ENCODE measurements around the gene SSTR3. TPM values are rescaled to one million over a fixed set of nuclear protein-coding genes. Genes with fewer than 3 reads are reported as not detected.
A peak's percentile ranks its signal among the peaks of the same experiment; 100 is the strongest.

Gene SSTR3
- total and polyA plus RNA-seq, 9 of the 15 experiments (the other 6 are each of a cell fraction or from before 2014, with no cell fraction given): 0.03 TPM; not detected in 8

DNA sequence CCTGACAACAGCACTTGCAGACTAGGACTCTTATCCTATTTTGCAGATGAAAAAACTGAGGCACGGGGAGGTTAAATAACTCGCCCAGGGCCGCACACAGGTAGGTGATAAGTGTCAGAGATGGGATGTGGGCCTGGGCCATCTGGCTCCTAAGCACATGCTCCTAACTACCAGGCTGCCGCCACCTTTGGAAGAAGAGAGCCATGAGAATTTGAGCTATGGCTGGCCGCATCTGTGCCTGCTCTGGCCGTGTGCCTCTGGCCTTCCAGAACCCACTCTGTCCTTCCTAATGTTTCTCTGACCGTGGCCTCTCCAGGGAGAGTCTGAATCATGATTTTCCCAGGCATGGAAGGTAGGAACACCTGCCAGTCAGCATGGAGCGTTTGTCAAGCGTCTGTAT is 47.2 kb downstream of the SSTR3 start:
- no peak overlapping the region for H2AFZ ChIP-seq (ENCODE audit: low read depth, low read length)
- H3K9me1 ChIP-seq (ENCODE audit: control insufficient read depth, insufficient read depth, low read length): no peaks in the 10 kb centered on the region
- BruUV-seq (replicated peaks): no TSS peak
- intact Hi-C loops (cut with micrococcal nuclease): no loop called here
- H3K4me1 ChIP-seq (replicated peaks in 1 of 2; ENCODE audit: control insufficient read depth in 2 of 2, insufficient read depth in 2 of 2, low read length in 2 of 2): peaks cover 0 to 13% of the 10 kb centered on the region in 2 experiments; a peak in 2 of 5 replicates
- no peak overlapping the region for H3K4me2 ChIP-seq (ENCODE audit: insufficient read depth, low read length)
- no peak overlapping the region for H3K4me3 ChIP-seq
- ChIA-PET CTCF (ENCODE audit: low intra/inter-chr PET ratio) (interaction anchor here (0.8 kb wide), 1 partner anchor 27 kb away, joined by 3 read pairs; no protein-coding TSS in a partner anchor), POLR2A (no interaction called here)
- in situ Hi-C loops (cut with MboI): loop anchor here (5.0 kb wide), 1 partner anchor 292 kb away; no protein-coding TSS in a partner anchor
- H3K36me3 ChIP-seq (ENCODE audit: control insufficient read depth, insufficient read depth, low read length): no peaks in the 10 kb centered on the region
- H3K79me2 ChIP-seq (ENCODE audit: control insufficient read depth, insufficient read depth, low read length): no peaks in the 10 kb centered on the region
- FAIRE-seq (no peak), DNase-seq (ENCODE audit: extremely low read depth in 1 of 4, low spot score in 3 of 4) (no peak), ATAC-seq (no peak)
- no peak overlapping the region for H3K27ac ChIP-seq (ENCODE audit: extremely low read depth, low read depth, low read length)
- no peaks in the 10 kb centered on the region for H4K20me1 ChIP-seq (replicated peaks; ENCODE audit: control insufficient read depth, insufficient read depth, low read length)
- H3K27me3 ChIP-seq (ENCODE audit: control insufficient read depth in 2 of 2, insufficient read depth in 2 of 2, low read length in 2 of 2): peaks cover 0 to 3% of the 10 kb centered on the region in 2 experiments; a peak in 3 of 5 replicates
- no peaks in the 10 kb centered on the region; the same call in 1 of the 2 replicates for H3K9me3 ChIP-seq (replicated peaks; ENCODE audit: control insufficient read depth, insufficient read depth, low read depth, low read length)
- 20% methylated on average over 9 of the region's 9 CpGs for WGBS (ENCODE audit: insufficient coverage, low coverage, missing lambda C conversion rate)
- 0 out of 4 replicates have a peak overlapping the region, but pooled peaks of 1 of the 2 experiments have one; percentile 35 for H3K9ac ChIP-seq (ENCODE audit: insufficient read depth in 1 of 2, low read depth in 2 of 2, low read length in 2 of 2)
- TF ChIP-seq, protein P1, sequence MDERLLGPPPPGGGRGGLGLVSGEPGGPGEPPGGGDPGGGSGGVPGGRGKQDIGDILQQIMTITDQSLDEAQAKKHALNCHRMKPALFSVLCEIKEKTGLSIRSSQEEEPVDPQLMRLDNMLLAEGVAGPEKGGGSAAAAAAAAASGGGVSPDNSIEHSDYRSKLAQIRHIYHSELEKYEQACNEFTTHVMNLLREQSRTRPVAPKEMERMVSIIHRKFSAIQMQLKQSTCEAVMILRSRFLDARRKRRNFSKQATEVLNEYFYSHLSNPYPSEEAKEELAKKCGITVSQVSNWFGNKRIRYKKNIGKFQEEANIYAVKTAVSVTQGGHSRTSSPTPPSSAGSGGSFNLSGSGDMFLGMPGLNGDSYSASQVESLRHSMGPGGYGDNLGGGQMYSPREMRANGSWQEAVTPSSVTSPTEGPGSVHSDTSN (CRISPR knock-in tag; IDR thresholded peaks at IDR 0.05; ENCODE audit: low read depth): no peak
- TF ChIP-seq, protein P1 (tag; conservative IDR thresholded peaks at IDR 0.05; ENCODE audit: low read depth): no peak
- TF ChIP-seq ZNF764 (CRISPR knock-in tag; IDR thresholded peaks at IDR 0.05; ENCODE audit: low read depth) (no peak), SUPT5H (IDR thresholded peaks at IDR 0.05) (no peak), SIN3B (IDR thresholded peaks at IDR 0.05; ENCODE audit: low read depth) (no peak), ZNF436 (CRISPR knock-in tag; IDR thresholded peaks at IDR 0.05) (no peak), ZFP36 (IDR thresholded peaks at IDR 0.05; ENCODE audit: low read depth, low read length, partially characterized antibody) (no peak), ZNF232 (CRISPR knock-in tag; IDR thresholded peaks at IDR 0.05) (no peak), ZNF146 (CRISPR knock-in tag; IDR thresholded peaks at IDR 0.05; ENCODE audit: unreplicated experiment) (no peak), POLR3A (IDR thresholded peaks at IDR 0.05; ENCODE audit: borderline replicate concordance, extremely low read depth, insufficient read depth, insufficient read length) (no peak), PHF21A (IDR thresholded peaks at IDR 0.05; ENCODE audit: borderline replicate concordance, low read depth) (no peak), NUFIP1 (IDR thresholded peaks at IDR 0.05; ENCODE audit: partially characterized antibody) (no peak), HDAC1 (IDR thresholded peaks at IDR 0.05) (no peak), FOXJ2 (tag; IDR thresholded peaks at IDR 0.05) (no peak), MIER1 (IDR thresholded peaks at IDR 0.05; ENCODE audit: low read depth) (no peak), CCNT2 (IDR thresholded peaks at IDR 0.05; ENCODE audit: borderline replicate concordance, extremely low read depth, insufficient read length, low read depth, low read length) (no peak), ZNF124 (CRISPR knock-in tag; IDR thresholded peaks at IDR 0.05) (no peak)
- TF ChIP-seq, protein P2, sequence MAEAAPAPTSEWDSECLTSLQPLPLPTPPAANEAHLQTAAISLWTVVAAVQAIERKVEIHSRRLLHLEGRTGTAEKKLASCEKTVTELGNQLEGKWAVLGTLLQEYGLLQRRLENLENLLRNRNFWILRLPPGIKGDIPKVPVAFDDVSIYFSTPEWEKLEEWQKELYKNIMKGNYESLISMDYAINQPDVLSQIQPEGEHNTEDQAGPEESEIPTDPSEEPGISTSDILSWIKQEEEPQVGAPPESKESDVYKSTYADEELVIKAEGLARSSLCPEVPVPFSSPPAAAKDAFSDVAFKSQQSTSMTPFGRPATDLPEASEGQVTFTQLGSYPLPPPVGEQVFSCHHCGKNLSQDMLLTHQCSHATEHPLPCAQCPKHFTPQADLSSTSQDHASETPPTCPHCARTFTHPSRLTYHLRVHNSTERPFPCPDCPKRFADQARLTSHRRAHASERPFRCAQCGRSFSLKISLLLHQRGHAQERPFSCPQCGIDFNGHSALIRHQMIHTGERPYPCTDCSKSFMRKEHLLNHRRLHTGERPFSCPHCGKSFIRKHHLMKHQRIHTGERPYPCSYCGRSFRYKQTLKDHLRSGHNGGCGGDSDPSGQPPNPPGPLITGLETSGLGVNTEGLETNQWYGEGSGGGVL (CRISPR knock-in tag; IDR thresholded peaks at IDR 0.05): no peak

Measured in K562 (cell line).